Measurements from ENCODE around the gene FGF19.

The FGF19 gene

DNA sequence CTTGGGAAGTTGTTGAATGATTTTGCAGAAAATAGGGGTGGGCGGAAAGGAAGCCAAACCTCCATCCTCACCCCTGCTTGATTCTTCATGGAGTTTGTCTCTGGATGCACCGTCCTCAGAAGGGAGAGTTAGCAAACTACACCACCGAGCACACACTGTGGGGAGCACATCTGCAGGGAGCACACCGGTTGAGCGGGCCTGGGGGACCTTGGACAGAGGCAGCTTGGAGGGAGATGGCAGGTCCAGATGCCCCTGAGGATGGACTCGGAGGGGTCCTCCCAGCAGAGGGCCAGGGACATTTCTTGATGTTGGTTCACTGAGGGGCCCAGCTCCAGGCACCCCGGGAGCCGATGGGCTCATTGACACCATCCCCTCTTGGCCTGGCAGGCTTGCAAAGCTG is 15.1 kb upstream of the FGF19 start:
- DNase-seq (ENCODE audit: low spot score) = no peak
- TF ChIP-seq, protein P1, sequence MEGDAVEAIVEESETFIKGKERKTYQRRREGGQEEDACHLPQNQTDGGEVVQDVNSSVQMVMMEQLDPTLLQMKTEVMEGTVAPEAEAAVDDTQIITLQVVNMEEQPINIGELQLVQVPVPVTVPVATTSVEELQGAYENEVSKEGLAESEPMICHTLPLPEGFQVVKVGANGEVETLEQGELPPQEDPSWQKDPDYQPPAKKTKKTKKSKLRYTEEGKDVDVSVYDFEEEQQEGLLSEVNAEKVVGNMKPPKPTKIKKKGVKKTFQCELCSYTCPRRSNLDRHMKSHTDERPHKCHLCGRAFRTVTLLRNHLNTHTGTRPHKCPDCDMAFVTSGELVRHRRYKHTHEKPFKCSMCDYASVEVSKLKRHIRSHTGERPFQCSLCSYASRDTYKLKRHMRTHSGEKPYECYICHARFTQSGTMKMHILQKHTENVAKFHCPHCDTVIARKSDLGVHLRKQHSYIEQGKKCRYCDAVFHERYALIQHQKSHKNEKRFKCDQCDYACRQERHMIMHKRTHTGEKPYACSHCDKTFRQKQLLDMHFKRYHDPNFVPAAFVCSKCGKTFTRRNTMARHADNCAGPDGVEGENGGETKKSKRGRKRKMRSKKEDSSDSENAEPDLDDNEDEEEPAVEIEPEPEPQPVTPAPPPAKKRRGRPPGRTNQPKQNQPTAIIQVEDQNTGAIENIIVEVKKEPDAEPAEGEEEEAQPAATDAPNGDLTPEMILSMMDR (IDR thresholded peaks at IDR 0.05; ENCODE audit: extremely low read depth, missing control alignments) = no peak

GRCh38 chr11:69718147-69718546 is 14.3 kb upstream of the FGF19 start:
- TF ChIP-seq, protein P1 (IDR thresholded peaks at IDR 0.05; ENCODE audit: extremely low read depth, missing control alignments) = no peak
- peak; percentile 67 for DNase-seq (ENCODE audit: low spot score)

DNA sequence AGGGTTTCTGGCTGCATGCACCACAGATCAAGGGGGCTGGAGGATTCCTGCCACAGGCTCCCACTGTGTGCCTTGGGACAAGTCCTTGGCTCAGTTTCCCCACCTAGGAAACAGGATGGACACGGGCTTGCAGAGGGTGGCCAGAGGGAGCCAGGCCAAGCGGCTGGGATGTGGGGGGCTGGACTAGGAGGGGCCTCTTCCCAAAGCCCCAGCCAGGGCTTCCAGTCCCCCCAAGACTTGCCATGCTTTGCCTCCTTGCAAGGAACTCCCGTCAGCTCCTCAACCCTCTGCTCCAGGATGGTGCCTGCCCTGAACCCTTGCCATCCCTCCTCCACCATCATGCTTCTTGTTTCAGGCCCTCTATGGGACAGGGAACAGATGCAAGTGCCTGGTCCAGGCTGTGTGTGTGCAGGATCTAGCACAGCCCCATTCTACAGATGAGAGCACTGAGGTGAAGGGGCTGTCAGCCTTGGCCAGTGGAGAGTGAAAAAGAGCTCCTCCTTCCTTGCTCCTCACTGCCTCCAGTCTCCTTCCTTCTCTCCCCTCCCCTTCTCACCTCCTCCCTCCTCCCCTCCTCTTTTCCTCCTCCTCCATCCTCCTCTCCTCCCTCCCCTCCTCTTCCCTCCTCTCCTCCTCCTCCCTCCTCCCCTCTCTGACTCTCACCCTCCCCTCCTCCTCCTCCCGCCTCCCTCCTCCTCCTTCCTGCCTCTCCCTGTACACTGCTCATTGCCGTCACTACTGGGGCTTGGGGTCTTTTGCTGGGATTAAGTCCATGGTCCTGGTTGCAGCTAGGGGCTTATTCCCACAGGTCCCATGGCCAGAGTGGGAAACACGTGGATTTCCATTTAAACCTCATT is 13.3 kb upstream of the FGF19 start:
- DNase-seq (ENCODE audit: low spot score) = no peak

DNA sequence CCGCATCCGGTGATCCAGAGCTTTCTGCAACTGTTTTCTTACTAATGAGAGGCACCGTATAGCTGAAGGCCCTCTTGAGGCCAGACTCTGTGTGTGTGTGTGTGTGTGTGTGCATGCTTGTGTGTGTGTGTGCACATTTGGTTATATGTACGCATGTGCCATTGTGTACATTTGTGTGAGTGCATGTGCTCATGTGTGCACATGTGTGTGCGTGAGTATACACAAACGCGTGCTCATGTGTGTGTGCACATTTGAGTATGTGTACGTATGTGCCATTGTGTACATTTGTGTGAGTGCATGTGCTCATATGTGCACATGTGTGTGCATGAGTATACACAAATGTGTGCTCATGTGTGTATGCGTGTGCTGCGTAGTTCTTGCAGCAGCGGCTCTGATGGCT is 12.3 kb upstream of the FGF19 start:
- TF ChIP-seq, protein P1 (IDR thresholded peaks at IDR 0.05; ENCODE audit: extremely low read depth, missing control alignments) = no peak
- DNase-seq (ENCODE audit: low spot score) = no peak

More for the DNA sequence above, 13.3 kb upstream of the FGF19 start:
- TF ChIP-seq, protein P1 (IDR thresholded peaks at IDR 0.05; ENCODE audit: extremely low read depth, missing control alignments) = no peak

DNA sequence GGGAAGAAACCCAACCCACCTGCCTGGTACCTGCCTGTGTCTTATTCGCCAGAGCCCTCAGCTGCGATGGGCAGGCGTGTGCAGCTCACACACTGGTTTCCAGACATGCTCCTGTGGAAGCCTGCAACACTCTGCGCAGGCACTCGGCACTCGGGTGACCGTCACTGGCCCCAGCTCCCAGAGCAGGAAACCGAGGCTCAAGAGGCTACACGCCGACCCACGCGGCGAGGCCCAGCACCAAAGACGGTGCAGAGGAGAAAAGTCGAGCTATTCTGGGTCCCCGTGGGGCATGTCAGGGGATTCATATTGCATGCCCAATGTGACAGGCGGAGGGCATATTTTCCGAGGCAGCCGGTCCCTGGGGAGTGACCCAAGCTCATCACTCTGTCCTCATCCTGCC is 11.6 kb upstream of the FGF19 start:
- TF ChIP-seq, protein P1 (IDR thresholded peaks at IDR 0.05; ENCODE audit: extremely low read depth, missing control alignments) = no peak
- no peak for DNase-seq (ENCODE audit: low spot score)

GRCh38 chr11:69711822-69712801 is 8.3 kb upstream of the FGF19 start:
- TF ChIP-seq, protein P1 (IDR thresholded peaks at IDR 0.05; ENCODE audit: extremely low read depth, missing control alignments) = no peak
- DNase-seq (ENCODE audit: low spot score) = no peak
